Hepatocyte (in vitro differentiated cells): Measurements from ENCODE around the gene CBX5.

Source experiments
- CTCF ChIP-seq: fragments of 200-600 bp; sonication (generic); IDR thresholded peaks from 2 replicates; pipeline ENCODE4 v1.5.1; 2016; ENCODE audit warnings: antibody characterized with exemption, mild to moderate bottlenecking; ENCODE audit not compliant: poor library complexity
- EZH2 ChIP-seq: fragments of 200-600 bp; sonication (generic); IDR thresholded peaks from 2 replicates; pipeline ENCODE4 v1.6.1; 2016; ENCODE audit warnings: antibody characterized with exemption, mild to moderate bottlenecking, borderline replicate concordance
- EZH2phosphoT487 ChIP-seq: fragments of 200-600 bp; sonication (generic); IDR thresholded peaks from one replicate; pipeline ENCODE4 v1.6.1; 2018; ENCODE audit warnings: antibody characterized with exemption, mild to moderate bottlenecking, low read depth, moderate library complexity; ENCODE audit not compliant: unreplicated experiment, severe bottlenecking

- TF ChIP-seq CTCF: no peak
- no peak for TF ChIP-seq EZH2
- no peak for TF ChIP-seq EZH2phosphoT487
Measured at GRCh38 chr12:54280468-54281260, 742 bp upstream of the CBX5 start, which contains the start of gene HNRNPA1.
